SK-N-MC (cell line): Measurements from ENCODE around the gene TTC31.

Source experiments
- EZH2 ChIP-seq: fragments of 200-600 bp; sonication (generic); IDR thresholded peaks from one replicate; pipeline ENCODE4 v1.6.1; 2017; ENCODE audit warnings: antibody characterized with exemption
- POLR2AphosphoS5 ChIP-seq: IDR thresholded peaks from 2 replicates; pipeline ENCODE4 v1.6.1; 2012; ENCODE audit warnings: mild to moderate bottlenecking, low read depth, low read length, borderline replicate concordance

DNA sequence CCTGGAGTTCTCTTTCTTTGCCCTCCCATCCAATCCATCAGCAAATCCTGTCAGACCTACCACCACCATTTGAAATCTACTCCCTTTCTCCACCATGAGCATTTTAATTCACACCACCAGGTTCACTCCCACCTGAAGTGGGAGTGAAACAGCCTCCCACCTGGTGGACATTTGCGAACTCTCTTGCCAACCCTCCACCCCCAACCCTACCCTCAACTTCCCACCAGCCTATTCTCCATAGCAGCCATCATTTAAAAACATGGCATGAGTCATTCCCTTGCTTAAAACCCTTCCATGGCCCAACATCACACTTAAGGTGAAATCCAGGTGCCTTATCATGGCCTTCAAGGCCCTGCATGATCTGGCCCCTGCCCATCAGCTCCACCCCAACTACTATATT lies 44.6 kb upstream of the TTC31 start:
- TF ChIP-seq EZH2 = no peak
- no peak for TF ChIP-seq POLR2AphosphoS5
